Stimulated activated CD8-positive, alpha-beta memory T cell treated with anti-CD3 and anti-CD28 coated beads, Interleukin-7, amount 100 ng/mL, for 4 hours (primary cell): Measurements from ENCODE around the gene TMEM61.
A peak's percentile ranks its signal among the peaks of the same experiment; 100 is the strongest.

Source experiments
- DNase-seq, 2 donors: peaks; one replicate each; pipeline ENCODE4 v3.0.0-alpha.2; 2020; ENCODE audit warnings: low read depth in 2 of 2

The TMEM61 gene

DNA sequence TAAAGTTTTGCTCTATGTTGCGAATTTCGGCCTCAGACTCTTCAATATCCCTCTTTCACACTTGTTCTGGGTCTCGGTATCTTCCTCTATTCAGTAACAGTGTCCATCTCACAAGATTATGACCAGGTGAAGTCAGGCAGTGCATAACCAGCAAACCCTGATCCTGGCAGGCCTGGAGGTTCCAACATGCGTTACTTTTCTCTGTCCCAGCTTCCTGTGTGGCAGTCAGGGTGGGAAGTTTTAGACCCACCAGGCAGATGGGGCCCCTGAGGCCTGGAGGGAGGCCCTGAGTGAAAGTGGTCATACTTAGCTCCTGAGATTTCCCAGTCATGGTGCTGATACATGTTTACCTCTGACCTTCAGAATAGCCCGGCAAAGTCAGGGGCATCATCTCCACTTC, 5.1 kb downstream of the TMEM61 start:
- no peak for DNase-seq

DNA sequence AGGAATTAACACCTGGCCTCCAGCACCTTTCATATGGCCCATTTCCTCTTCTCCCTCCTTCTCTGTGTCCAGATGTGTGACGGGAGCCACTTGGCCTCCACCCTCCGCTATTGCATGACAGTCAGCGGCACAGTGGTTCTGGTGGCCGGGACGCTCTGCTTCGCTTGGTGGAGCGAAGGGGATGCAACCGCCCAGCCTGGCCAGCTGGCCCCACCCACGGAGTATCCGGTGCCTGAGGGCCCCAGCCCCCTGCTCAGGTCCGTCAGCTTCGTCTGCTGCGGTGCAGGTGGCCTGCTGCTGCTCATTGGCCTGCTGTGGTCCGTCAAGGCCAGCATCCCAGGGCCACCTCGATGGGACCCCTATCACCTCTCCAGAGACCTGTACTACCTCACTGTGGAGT, 5.6 kb downstream of the TMEM61 start:
- DNase-seq = no peak

DNA sequence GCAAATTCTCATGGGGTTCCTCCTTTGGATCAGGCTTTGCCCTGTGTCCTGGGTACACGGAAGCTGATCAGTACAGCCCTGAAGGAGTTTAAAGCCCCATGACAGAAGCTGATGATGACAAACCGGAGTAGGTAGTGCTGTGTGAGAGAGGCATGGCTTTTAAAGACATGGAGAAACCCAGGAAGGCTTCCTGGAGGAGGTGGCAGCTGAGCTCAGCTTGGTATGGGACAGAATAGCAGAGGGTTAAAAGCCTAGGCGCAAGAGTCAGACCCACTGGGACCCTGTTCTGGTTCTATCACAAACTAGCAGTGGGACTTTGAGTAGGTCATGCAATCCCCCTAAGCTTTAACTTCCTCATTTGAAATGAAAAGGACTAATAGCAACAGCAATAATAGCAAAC, 6.1 kb downstream of the TMEM61 start:
- DNase-seq = no peak

DNA sequence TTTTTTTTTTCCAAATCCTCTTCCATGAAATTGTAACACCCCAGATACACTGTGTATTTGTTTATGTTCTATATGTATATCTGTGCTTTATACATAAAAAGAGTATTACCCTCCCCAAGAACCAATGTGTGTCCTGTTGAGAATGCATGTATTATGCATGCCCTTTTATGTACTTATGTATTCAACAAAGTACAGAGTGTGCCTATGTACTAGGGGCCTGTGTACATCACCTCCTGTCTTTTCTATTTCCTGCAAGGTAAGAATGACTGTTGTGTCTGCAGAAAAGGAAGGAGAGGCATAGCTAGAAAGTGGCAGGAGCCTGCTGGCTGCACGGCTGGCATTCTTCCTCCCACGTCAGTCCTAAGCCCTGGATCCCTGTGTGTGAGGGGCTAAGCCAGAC, 7.0 kb downstream of the TMEM61 start:
- DNase-seq = no peak

DNA sequence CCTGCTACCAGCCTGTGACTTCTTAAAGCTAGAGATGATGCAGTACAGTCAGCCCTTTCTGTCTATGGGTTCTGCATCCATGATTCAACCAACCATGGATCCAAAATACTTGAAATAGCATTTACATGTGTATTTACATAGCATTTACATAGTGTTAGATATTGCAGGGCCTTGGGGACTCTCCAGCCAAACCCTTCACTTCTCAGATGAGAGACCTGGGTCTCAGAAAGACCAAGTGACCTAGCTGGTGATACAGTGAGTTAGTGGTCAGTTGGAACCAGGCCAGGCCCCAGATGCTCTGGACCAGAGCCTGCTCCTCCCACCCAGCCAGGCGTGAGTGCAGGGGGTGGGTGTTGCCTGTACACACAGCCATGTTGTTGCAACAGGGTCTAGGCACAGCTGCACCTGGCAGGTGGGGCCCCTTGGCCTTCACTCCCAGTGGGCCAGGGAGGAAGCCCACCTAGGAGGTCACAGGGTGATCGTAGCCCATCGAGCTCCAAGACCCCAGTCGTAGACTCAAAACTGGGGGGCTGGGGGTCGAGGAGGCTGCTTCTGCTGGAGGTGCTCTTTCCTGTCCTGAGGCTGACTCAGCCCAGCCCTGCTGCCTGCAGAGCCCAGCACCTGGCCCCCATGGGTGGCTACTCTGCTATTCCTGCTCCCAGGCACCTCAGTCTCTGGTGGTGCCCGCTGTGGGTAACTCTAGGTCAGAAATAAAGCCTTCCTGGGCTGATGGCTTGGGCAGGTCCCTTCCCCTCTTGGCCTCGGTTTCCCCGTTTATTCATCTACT, 7.7 kb downstream of the TMEM61 start:
- DNase-seq = no peak

DNA sequence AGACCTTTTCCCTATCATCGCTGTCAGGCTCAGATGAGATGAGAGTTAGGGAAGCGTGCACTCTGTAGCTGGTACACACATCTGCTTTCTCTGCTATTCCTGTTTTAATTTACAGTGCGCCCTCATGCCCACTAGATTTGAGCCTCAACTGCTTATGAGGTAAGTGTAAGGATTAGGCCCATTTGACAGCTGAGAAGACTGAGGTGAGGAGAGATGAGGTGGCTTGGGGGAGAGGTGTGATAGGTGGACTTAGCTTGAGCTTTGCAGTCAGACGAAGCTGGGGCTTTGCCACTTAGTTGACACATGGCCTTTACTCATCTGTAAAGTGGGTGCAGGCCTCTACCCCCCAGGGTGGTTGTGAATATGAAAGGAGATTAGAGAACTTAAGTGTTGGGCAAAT, 8.5 kb downstream of the TMEM61 start:
- DNase-seq = no peak

DNA sequence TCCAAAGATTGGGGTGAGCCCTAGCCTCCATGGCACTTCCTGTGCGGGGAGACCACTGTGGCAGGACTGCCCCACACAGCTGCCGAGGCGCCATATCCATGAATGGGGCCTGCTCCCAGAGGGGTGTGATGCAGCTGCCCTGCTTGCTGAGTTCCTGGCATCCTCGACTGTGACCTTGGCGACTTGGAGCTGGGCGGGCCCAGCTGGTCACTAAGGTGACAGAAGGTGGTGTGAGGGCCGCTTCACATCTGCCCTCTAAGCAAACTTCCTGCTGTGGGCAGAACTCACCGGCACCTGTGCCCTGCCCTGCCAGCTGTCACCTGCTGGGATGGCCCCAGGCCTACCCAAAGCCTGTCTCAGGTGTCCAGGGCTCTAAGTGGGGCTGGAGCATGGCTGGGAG, 9.0 kb downstream of the TMEM61 start:
- DNase-seq = no peak

DNA sequence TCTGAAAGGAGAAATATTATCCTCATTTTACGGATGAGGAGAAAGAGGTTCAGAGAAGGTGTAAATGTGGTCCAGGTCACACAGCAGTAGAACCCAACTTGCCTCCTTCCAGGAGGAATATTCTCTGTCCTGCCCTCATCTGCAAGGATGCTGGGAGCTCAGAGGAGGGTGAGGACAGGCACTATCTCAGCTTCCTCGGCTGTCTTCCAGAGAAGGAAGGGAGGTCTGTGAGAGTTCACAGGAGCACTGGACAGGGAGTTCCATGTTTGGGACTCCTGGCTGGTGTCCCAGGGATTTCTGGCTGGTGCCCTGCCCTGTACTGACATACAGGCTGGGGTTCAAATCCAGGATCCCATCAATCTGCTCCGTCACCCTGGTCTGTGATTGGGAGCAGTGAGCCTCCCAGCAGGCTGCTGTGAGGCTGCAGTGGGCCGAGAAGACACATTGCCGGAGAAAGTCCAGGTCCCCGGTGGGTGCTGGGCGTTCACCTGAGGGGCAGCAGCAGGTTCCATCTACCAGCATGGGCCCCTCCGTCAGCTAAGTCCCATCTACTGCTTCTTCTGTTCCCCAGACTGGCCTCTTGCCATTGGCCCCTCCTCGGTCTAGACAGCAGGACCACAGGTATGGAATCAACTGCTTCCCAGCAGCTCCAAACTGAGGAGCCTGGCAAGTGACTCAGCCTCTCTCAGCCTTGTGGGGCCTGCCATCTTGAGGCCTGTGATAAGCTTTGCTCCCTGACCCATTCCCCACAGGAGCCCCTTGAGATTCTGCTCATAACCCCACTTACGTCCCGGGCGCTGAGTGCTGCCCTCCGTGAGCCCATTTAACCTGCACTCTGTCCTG, 9.8 kb downstream of the TMEM61 start:
- no peak for DNase-seq

DNA sequence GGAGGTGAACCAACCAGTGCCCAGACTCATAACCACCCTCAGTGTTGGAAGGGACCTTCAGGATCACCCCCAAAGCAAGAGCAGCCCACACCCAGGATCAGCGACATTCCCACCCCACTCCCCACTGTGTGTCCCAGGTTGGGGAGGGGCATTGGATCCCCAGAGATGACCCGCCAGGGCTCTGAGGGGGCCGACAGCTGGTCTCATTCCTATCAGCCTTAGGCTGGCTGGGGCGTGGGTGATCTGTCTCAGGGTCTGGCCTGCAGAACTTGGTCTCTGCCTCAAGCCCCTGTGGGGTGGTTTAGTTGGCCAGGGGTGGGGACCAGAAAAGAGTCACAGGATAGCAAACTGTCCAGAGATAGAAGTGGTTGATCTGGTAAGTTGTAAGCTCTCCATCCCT, 10.5 kb downstream of the TMEM61 start:
- no peak for DNase-seq

DNA sequence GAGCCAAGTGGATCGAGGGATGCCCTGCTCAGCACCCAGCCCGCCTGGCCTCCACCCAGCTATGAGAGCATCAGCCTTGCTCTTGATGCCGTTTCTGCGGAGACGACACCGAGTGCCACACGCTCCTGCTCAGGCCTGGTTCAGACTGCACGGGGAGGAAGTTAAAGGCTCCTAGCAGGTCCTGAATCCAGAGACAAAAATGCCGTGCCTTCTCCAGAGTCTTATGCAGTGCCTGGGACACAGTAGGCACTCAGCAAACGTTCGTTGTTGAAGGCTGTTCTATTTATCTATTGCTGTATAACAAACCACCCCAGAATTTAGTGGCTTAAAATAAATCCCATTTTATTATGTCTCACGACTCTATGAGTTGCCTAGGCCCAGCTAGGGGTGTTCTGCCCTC, 11.5 kb downstream of the TMEM61 start:
- no peak for DNase-seq

DNA sequence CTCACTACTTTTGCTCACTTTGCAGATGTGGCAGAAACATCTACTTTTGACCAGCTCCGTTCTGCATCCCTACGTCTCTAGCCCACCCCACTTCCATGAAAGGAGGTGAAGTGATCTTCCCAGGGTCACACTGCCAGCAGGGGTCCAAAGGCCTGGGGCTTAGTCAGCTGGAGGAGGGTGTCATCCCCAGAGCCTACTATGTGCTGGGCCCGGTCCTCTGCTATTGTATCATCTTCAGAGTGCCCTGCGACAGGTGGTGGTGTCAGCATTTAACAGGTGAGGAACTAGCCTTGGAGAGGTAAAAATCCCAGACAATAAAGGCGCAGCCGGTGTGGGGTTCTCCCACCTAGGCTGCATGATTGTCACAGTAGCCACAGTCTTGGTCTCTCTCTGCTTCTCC, 12.7 kb downstream of the TMEM61 start:
- no peak for DNase-seq

DNA sequence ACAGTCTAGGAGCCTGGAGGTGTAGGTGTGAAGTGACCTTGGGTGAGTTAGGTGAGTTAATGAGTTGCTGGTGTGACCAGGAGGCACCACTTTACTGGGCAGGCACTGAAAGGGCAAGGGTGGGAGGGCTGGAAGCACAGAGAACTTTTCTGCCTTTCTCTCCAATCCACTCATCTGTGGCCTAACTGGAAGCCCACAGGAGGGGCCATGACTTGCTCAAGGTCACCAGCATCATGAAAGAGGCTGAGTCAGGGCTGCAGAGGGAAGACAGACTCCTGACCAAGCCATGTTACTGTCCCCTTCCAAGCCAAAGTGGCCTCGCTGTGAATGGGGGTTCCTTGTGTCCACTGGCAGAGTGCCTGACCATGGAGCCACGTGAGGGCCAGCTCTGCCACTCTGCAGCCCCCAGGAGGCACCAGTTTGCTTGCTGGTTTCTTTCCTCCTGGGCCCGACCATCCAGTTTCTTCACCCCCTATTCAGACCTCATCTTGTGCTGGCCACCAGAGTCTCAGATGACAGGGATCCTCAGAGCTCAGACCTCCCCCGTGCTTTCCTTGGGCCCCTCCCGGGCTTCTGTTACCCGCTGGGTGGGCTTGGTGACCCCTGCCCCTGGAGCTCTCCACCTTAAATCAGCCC, 14.0 kb downstream of the TMEM61 start:
- DNase-seq = no peak

DNA sequence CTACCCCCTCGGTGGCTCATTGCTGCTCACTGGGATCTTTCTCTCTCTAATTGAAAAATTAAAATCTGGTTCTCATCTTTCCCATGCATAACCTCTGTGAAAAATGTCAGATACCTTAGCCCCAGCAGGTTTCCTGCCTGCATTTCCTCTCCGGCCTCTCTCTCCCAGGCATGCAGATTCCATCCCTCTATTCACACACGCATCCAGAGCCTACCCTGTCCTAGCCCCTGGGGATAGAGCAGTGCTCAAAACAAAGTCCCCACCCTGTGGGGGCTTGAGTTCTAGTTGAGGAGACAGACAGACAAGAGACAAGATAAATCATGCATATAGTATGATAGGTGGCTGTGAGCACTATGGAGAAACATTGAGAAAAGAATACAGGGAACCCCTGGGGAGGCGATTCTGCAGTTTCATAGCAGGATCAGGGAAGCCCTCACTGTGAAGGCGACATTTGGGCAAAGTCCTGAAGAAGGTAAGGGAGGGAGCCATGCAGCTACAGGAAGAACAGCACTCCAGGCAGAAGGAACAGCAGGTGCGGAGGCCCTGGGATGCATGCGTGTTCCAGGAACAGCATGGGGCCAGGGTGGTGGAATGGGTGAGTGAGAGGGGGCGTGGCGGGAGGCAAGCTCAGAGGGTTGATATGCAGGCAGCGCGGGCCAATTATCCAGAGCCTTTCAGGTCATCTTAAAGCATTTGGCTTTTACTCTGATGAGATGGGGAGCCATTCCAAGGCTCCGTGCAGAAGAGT, 14.8 kb downstream of the TMEM61 start:
- DNase-seq = no peak

DNA sequence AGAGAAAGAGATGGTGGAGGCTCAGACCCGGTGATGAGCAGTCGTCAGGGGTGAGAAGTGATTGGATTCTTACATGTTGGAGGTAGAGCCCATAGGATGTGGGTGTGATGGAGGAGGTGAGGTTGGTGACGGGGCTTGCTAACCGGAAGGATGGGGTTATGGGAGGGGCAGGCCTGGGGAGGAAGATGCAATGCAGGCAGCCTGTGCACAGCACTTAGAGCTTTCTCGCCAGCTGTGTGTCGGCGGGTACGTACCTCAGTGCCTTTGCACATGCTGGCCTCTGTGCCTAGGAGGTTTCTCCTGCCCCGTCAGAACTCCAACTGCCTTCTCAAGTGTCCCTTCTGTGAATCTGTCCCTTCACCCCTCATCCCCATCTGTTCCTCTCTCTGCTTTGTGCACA, 15.4 kb downstream of the TMEM61 start:
- DNase-seq = peak; percentile 3 to 14

DNA sequence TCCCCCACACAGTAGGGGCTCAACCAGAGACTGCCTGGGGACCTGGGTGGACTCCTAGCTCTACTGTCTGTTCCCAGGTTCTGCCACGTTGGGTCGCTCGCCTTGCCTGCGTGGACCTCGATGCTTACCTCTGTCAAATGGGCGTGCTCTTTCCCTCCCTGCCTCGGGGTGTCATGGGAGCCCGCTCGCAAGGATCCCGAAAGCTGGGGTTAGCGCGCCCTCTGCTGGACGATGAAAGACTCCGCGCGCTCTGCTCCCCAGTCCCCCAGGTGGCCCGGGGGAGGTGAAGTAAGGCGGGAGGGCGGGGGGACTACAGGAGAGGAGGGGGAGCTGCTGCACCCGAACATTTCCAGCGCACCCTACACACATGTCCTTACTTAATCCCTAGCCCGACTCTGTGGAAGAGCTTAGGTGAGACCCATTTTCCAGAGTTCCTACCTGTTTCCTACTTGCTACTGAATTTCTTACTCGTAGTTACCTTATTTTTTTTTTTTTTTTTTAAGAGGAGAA, 16.0 kb downstream of the TMEM61 start:
- peak; percentile 43 to 57 for DNase-seq

DNA sequence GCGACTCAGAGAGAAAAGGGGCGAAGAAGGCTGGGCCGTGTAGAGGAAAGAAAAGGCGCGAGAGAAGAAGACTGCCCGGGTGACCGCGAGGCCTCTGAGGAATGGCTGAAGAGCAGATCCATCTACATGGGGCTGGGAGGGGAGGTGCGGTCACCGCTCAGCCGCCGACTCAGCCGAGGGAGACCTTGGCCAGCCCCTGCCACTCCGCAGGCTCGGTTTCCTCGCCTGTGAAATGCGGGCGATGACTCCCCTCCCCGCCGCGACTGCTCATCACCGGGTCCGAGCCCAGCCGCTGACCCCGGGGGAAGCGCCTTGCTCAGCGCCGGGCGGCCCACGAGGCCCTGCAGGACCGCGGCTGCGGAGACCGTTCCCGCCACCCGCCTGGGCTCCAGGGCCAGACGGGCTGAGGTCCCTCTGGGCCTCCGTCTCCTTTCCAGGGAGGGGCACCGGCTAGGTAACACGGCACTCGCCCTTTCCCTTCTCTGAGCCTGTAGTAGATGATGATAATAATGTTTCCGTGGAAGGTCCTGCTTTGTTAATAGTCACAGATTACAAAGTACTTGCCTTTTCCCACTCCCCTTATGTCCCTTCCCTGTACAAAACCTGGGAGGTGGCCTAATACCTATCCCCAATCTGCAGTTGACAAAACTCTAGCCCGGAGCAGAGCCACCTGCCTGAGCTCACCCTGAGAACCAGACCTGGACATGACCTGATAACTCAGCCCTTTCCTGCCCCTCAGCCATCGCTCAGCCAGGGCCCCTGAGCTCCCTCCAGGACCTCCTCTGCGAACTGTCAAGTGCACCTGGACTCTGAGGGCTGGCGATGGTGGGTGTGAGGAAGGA, 16.7 kb downstream of the TMEM61 start:
- DNase-seq = no peak

DNA sequence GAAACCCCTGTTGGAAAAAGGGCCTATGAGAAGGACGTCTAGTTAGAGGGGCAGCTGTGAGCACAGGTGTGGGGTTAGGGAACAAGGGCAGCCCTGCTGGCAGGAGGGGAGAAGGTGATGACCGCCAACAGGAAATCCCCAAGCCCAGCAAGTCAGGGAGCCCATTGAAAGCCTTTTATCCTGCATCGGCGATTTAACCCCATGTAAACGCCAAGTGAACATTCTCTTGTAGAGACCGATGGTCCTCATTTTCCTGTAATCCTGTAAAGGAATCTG, 17.2 kb downstream of the TMEM61 start:
- no peak for DNase-seq

DNA sequence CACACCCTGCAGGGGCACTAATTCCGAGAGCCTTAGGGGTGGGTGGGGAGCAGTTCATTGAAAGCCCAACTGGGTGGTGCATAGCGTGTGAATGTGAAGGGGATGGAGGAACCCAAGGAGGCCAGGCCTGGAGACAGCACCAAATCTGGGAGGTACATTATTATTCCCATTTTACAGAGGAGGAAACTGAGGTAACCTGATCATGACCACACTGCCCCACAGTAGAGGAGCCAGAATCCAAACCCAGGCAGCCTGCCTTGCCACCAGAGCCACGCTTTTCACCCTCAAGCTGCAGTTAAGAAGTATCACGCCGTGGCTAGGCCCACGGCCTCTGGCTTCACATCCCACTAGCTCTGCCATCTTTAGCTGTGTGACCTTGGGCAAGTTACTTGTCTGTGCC, 17.7 kb downstream of the TMEM61 start:
- DNase-seq = no peak

DNA sequence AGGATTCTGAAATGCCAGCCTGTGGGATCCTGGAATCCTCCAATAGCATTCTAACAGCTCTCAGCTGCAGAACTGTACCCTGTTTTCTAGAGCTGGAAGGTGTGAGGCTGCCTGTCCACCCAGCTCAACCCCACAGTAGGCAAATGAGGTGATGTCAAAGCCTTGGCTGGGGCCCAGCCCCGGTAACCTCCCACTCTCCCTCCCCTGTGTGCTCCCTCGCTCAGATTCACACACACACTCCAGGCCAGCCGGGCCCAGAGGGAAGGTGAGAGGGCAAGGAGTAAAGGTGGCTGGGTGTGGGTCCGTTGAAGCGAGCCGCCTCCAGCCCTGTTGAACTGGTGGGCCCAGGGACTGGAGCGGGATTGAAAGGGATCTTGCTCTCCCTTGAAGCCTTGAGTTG, 18.2 kb downstream of the TMEM61 start, which contains the start of gene BSND:
Gene BSND (plus strand): TSS at position 257 of the 400 bp plus-strand sequence. CDS start 254 bp downstream, outside the sequence.
- DNase-seq = no peak

DNA sequence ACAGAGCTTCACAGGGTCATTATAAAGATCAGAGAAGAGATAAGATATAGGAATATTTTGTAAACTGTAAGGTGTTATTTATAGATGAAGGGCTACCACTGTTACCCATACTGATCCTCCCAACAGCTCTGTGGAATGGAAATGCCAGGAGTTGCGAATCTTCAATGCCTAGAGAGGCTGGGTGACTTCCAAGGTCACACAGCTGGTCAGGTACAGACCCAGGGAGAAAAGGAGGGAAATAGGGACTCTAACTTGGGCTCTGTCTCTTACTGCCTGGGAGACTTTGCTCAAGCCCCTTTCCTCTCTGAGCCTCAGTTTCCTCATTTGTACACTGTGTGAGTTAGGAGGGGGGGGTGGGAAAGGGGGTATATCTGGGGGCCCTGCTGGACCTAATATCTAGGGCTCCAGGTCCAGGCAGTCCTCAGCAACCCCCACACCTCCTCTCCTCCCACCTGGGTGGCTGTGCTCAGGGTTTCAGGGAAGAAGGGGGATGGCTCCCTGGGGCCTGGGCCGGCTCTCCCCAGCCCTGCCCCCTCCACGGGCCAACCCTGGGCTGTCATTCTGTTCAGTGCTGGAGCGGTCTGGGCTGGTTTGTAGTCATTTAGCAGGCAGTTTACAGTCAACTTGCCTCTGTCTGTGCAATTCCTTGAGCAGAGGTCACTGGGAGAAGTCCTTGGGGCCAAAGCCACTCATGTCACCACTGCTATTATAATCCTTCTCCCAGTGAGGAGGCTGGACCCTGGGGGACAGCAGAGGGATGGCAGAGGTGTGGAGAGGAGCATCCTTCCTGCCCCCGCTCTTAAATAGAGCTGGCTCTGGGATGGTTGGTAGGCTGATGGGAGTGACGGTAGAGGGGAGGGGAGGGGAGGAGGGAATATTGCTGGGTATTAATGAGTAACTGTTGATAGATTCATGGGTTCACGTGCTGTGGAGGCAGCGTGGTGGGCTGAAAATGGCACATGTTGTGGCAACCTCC, 20.0 kb downstream of the TMEM61 start:
- no peak for DNase-seq
